Heart left ventricle (tissue), 16 donors: ENCODE measurements around the gene PRR35. TPM values are rescaled to one million over a fixed set of nuclear protein-coding genes. Genes with fewer than 3 reads are reported as not detected.

Experiments used
- ATAC-seq, 4 donors: fragments of 200-7000 bp; cut with Tn5 transposase; one replicate each; pipeline ENCODE4 v1.9.1; 2020 to 2022; ENCODE audit warnings: moderate library complexity in 4 of 4, mild to moderate bottlenecking in 3 of 4, moderate number of reproducible peaks in 1 of 4
- DNase-seq, 5 donors: peaks; one replicate each; pipeline ENCODE4 v3.0.0-alpha.2; 2020
- H3K27ac ChIP-seq, 12 donors: fragments of 200-600 bp; sonication (generic) in 4 of 12; one replicate each; pipeline versions ENCODE4 v1.5.0 to v1.8.0; 2016 to 2022; ENCODE audit warnings: mild to moderate bottlenecking in 2 of 12
- H3K27me3 ChIP-seq, 9 donors: fragments of 200-600 bp; sonication (generic) in 2 of 9; one replicate each; pipeline versions ENCODE4 v1.5.1 to v1.8.0; 2016 to 2022; ENCODE audit warnings: mild to moderate bottlenecking in 3 of 9
- H3K36me3 ChIP-seq, 9 donors: fragments of 200-600 bp; sonication (generic) in 2 of 9; one replicate each; pipeline versions ENCODE4 v1.5.0 to v1.8.0; 2018 to 2022; ENCODE audit warnings: mild to moderate bottlenecking in 2 of 9
- H3K4me1 ChIP-seq, 12 donors: fragments of 200-600 bp; sonication (generic) in 4 of 12; one replicate each; pipeline versions ENCODE4 v1.5.0 to v1.8.0; 2016 to 2022; ENCODE audit warnings: mild to moderate bottlenecking in 3 of 12
- H3K4me3 ChIP-seq, 12 donors: fragments of 200-600 bp; sonication (generic) in 4 of 12; one replicate each; pipeline versions ENCODE4 v1.5.0 to v1.8.0; 2017 to 2022; ENCODE audit warnings: mild to moderate bottlenecking in 9 of 12, moderate library complexity in 4 of 12
- H3K9me3 ChIP-seq, 12 donors: fragments of 200-600 bp; sonication (generic) in 4 of 12; one replicate each; pipeline versions ENCODE4 v1.5.0 to v1.8.0; 2016 to 2022; ENCODE audit warnings: mild to moderate bottlenecking in 1 of 12
- POLR2A ChIP-seq, 2 donors: fragments of 450-650 bp; IDR thresholded peaks; one replicate each; pipeline ENCODE4 v1.6.1; 2017; ENCODE audit warnings: antibody characterized with exemption in 2 of 2, mild to moderate bottlenecking in 2 of 2, moderate library complexity in 2 of 2
- WGBS, 4 donors: extraction: QIAGEN DNeasy Blood & Tissue Kit in 2 of 4; methylation state at CpG; one replicate each; pipeline versions ENCODE4 v1.1.5 to v1.1.7; 2013 to 2018; 5-methylcytosine and 5-hydroxymethylcytosine counted together
- intact Hi-C, 10 donors: fragments of 100-400 bp; cut with DNase I; formaldehyde crosslinking; loops; one replicate each; pipeline versions ENCODE4 v1.11.1 to v1.14.2; 2022
- polyA plus RNA-seq, 2 donors: library from polyadenylated mRNA; stranded (reverse); fragments of 200-250 nt; gene quantifications; one replicate each; pipeline ENCODE4 v1.2.3, GENCODE V29; 2013
- total RNA-seq, 9 donors: library from RNA; depleted of rRNA in 2 of 9; stranded (reverse); fragments of >200 nt in 2 of 9; fragmentation: NEBNext Ultra II Directional in 3 of 9; extraction: Animal tissue kit (Norgen Biotek cat#: 25700) in 3 of 9; gene quantifications; one replicate each; pipeline versions ENCODE4 v1.1.0 to v1.2.4, GENCODE V29; 2016 to 2023
- TF ChIP-seq, protein P1 (sequence below), 12 donors: fragments of 200-600 bp; sonication (generic) in 4 of 12; IDR thresholded peaks; one replicate each; pipeline versions ENCODE4 v1.5.0 to v1.8.0; 2018 to 2022; ENCODE audit warnings: antibody characterized with exemption in 12 of 12, mild to moderate bottlenecking in 5 of 12
- donor health status: ischemic (EF 13 %, LVEDD 7.1; RV severe dilation, severe dysfunction).
- donor health status: healthy with polysubstance abuse.
- donor health status: DM: no; HTN: yes; CAD: no.
- donor health status: DM: no; HTN: no; CAD: no.
- donor health status: ischemic (EF 25% LVEDD 6.9; RV normal size, moderate dysfunction).
- donor health status: ischemic (EF 25% LVEDD 5.7; RV mildly dilated, moderate dysfunction).
- donor health status: healthy.
- donor health status: DM: yes; HTN: yes; CAD: no.
- donor health status: ischemic (EF 35%, LVEDD 5.7; RV mildly dilated, moderate dysfunction).
- donor health status: nonischemic (EF 11% LVEDD 7.7; RV severe dilation, severe dysfunction).
- donor health status: DM: yes; HTN: yes; CAD: no.
- donor health status: PGD.
- donor health status: ischemic (EF 29% LVEDD 5.4; RV normal size, mild dysfunction).
- donor health status: nonischemic (EF 23%, LVEDD 6.1; RV moderate dilation, normal function).

The PRR35 gene
- total and polyA plus RNA-seq, 11 donors: not detected

DNA sequence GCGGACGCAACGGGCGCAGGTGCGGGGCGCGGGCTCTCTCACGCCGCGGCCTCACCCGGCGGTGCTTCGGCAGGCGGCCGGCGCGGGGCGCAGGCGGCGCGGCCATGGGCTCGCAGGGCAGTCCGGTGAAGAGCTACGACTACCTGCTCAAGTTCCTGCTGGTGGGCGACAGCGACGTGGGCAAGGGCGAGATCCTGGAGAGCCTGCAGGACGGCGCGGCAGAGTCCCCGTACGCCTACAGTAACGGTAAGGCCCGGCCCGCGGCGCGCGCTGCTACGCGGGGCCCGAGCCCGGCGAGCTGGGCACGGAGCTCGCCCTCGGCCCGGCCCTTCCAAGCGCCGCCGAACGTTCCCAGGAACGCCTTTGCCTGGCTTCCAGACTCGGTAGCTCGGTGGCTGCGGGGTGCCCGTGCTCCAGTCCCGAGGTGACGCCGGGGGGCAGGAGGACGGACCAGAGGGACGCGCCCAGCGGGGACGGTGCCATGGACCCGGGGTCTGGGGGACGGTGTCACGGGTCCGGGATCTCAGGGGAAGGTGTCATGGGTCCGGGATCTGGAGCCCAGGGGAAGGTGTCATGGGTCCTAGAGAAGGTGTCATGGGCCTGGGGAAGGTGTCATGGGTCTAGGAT lies 30.1 kb downstream of the PRR35 start:
- Histone ChIP-seq H3K27me3 (no peaks in the 10 kb centered on the region), H3K4me1 (peaks cover 5 to 62% (median 34%) of the 10 kb centered on the region in 12 donors), H3K27ac (peak overlapping the region in 11 of 12 donors; percentile 71 to 87 (median 79)), H3K36me3 (peaks cover 0 to 8% (median 0%) of the 10 kb centered on the region in 9 donors), H3K9me3 (no peaks in the 10 kb centered on the region), H3K4me3 (peak overlapping the region; percentile 68 to 94 (median 90))
- 0 to 1% (median 0%) methylated on average over 1 to 71 of the region's 71 CpGs for WGBS, 4 donors
- TF ChIP-seq, protein P1, sequence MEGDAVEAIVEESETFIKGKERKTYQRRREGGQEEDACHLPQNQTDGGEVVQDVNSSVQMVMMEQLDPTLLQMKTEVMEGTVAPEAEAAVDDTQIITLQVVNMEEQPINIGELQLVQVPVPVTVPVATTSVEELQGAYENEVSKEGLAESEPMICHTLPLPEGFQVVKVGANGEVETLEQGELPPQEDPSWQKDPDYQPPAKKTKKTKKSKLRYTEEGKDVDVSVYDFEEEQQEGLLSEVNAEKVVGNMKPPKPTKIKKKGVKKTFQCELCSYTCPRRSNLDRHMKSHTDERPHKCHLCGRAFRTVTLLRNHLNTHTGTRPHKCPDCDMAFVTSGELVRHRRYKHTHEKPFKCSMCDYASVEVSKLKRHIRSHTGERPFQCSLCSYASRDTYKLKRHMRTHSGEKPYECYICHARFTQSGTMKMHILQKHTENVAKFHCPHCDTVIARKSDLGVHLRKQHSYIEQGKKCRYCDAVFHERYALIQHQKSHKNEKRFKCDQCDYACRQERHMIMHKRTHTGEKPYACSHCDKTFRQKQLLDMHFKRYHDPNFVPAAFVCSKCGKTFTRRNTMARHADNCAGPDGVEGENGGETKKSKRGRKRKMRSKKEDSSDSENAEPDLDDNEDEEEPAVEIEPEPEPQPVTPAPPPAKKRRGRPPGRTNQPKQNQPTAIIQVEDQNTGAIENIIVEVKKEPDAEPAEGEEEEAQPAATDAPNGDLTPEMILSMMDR (IDR thresholded peaks at IDR 0.05): peak in 1 of 12 donors; percentile 4
- no peak for TF ChIP-seq POLR2A (IDR thresholded peaks at IDR 0.05)
- ATAC-seq (no peak), DNase-seq (peak in 1 of 5 donors; percentile 68)
- intact Hi-C loops: loop anchor here in 4 of 10 donors (1.0 to 5.0 kb wide), 4 partner anchors 37 to 62 kb away; partner anchors contain the start of gene METTL26 (in 2 of the 4)

DNA sequence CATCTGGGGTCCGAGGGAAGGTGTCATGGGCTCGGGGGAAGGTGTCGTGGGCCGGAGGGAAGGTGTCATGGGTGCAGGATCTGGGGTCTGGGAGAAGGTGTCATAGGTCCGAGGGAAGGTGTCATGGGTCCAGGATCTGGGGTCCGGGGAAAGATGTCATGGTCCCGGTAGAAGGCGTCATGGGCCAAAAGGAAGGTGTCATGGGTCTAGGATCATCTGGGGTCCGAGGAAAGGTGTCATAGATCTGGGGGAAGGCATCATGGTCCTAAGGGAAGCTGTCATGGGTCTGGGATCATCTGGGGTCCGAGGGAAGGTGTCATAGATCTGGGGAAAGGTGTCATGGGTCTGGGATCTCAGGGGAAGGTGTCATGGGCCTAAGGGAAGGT lies 30.6 kb downstream of the PRR35 start:
- DNase-seq (no peak), ATAC-seq (no peak)
- peaks cover 5 to 59% (median 31%) of the 10 kb centered on the region in 12 donors for H3K4me1 ChIP-seq
- 43 to 57% (median 47%) methylated on average over 10 of the region's 10 CpGs for whole genome bisulfite sequencing, 4 donors
- H3K27me3 ChIP-seq: no peaks in the 10 kb centered on the region
- H3K9me3 ChIP-seq: no peaks in the 10 kb centered on the region
- intact Hi-C loops: loop anchor here in 4 of 10 donors (1.0 to 5.0 kb wide), 4 partner anchors 36 to 62 kb away; partner anchors contain the start of gene METTL26 (in 2 of the 4)
- H3K4me3 ChIP-seq: peak overlapping the region; percentile 68 to 94 (median 90)
- H3K27ac ChIP-seq: peak overlapping the region in 4 of 12 donors; percentile 78 to 87 (median 84)
- H3K36me3 ChIP-seq: peaks cover 0 to 8% (median 0%) of the 10 kb centered on the region in 9 donors
- no peak for TF ChIP-seq POLR2A (IDR thresholded peaks at IDR 0.05)
- TF ChIP-seq, protein P1 (IDR thresholded peaks at IDR 0.05): no peak

GRCh38 chr16:591231-591630 lies 31.0 kb downstream of the PRR35 start:
- intact Hi-C loops: loop anchor here in 4 of 10 donors (2.0 to 5.0 kb wide), 3 partner anchors 36 to 62 kb away; partner anchors contain the start of gene METTL26 (in 1 of the 4)
- Histone ChIP-seq H3K4me1 (peaks cover 5 to 57% (median 31%) of the 10 kb centered on the region in 12 donors), H3K4me3 (peak overlapping the region in 3 of 12 donors; percentile 12 to 91 (median 90)), H3K9me3 (no peaks in the 10 kb centered on the region), H3K36me3 (peaks cover 0 to 8% (median 0%) of the 10 kb centered on the region in 9 donors), H3K27ac (no peak overlapping the region), H3K27me3 (no peaks in the 10 kb centered on the region)
- DNase-seq: no peak
- no peak for ATAC-seq
- 77 to 89% (median 82%) methylated on average over 8 of the region's 8 CpGs for WGBS, 4 donors
- TF ChIP-seq, protein P1 (IDR thresholded peaks at IDR 0.05): no peak
- TF ChIP-seq POLR2A (IDR thresholded peaks at IDR 0.05): no peak

DNA sequence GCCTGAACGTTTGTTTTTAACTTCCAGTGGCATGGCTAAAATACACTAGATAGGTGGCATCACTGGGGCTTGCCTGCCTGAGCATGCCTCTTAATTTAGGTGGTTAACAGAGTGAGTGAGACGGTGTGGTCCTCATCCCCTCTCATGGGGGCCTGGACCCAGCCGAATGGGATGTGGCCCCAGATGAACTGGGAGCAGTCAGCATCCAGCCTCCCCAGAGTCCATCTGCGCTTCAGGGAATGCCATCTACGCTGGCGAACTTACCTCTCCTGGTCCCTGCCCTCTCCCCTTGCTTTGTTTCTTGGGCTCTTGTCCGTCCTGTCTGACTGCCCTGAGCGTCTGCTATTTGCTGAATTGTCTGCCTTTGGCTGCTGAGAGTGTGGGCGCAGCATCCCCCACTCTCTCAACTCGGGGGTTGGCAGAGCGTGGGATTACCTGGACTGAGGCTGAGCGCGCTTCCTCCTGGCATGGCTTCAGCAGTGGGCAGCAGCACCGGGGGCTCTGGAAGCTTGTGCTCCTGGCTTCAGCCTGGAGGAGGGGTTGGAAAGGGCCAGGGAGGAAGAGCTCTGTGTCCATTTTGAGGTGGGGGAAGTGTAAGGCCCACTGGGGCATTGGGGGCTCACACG lies 31.8 kb downstream of the PRR35 start:
- no peaks in the 10 kb centered on the region for H3K9me3 ChIP-seq
- H3K4me3 ChIP-seq: peak overlapping the region in 1 of 12 donors; percentile 90
- H3K4me1 ChIP-seq: peaks cover 5 to 52% (median 28%) of the 10 kb centered on the region in 12 donors
- no peaks in the 10 kb centered on the region for H3K27me3 ChIP-seq
- no peak overlapping the region for H3K27ac ChIP-seq
- ATAC-seq (no peak), DNase-seq (peak in 1 of 5 donors; percentile 19)
- H3K36me3 ChIP-seq: peaks cover 0 to 15% (median 0%) of the 10 kb centered on the region in 9 donors
- intact Hi-C loops: loop anchor here in 4 of 10 donors (2.0 to 5.0 kb wide), 3 partner anchors 35 to 63 kb away; partner anchors contain the start of gene METTL26 (in 1 of the 4)
- TF ChIP-seq, protein P1 (IDR thresholded peaks at IDR 0.05): no peak
- TF ChIP-seq POLR2A (IDR thresholded peaks at IDR 0.05): no peak
- WGBS, 4 donors: 87 to 91% (median 89%) methylated on average over 11 to 15 of the region's 15 CpGs
